HG03135 (cell line): ENCODE data around the gene TRIM26.

Experiments used
- ATAC-seq: cut with Tn5 transposase; IDR thresholded peaks from one replicate; pipeline ENCODE4 v1.9.1; 2021; ENCODE audit warnings: mild to moderate bottlenecking, moderate library complexity; ENCODE audit not compliant: unreplicated experiment

TRIM26 gene

GRCh38 chr6:30211306-30211705, 1.9 kb downstream of the TRIM26 start:
- no peak for ATAC-seq

- no peak for ATAC-seq
Observed at GRCh38 chr6:30207619-30208295, 5.4 kb downstream of the TRIM26 start.

- no peak for ATAC-seq
Observed at GRCh38 chr6:30206799-30207618, 6.2 kb downstream of the TRIM26 start.

- ATAC-seq = no peak
Observed at GRCh38 chr6:30206152-30206551, 7.1 kb downstream of the TRIM26 start.

DNA sequence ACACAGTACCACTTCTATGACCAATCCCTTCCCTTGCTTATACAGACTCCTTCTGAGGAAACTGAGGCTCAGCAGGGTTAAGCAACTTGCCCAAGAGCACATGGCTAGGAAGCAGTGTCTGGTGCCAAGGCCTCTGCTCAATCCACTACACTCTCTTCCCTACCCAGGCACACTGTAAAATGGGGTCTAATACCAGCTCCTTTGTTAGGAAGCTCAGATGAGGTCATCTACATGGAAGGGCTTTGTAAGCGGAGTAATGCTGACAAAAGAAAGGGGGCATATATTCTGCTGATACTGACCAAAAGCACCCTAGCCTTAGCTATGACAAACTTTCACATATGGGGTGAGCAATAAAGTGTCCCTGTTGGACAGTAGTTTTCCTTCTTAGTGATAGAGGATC, 9.1 kb downstream of the TRIM26 start:
- ATAC-seq = no peak

- ATAC-seq = no peak
Observed at GRCh38 chr6:30202366-30202765, 10.8 kb downstream of the TRIM26 start.

DNA sequence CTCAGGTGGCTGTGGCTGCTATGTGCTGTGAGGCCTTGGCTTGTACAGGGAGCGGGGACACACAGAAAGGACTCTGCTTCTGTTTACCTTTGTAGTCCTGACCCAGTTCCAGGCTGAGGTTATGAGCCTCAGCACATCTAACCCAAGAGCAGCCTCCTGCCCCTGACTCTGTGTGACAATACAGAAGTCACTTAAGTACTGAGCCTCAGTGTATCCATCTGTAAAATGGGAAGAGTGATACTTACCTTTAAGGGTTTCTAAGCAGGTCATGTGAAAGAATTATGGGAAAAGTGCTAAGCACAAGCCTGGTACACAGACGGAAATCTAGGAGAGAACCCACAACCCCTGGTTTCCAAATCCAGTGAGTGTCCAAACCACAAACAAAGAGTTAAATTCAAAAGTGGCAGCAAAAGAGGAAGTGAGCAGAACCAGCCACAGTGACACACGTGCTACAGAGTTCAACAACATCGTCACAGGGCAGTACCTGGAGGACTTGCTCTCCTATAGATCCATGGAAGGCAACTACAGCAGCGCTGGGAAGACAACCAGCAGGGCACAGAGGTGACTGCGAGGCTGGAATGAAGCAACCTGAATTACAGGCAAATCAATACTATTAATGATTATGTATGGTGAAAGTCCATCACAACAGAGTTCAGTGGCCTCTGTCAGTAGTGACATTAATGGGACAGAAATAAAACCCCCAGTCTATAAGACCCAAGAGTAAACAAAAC, 12.5 kb downstream of the TRIM26 start:
- ATAC-seq = no peak

GRCh38 chr6:30198166-30199084, 14.8 kb downstream of the TRIM26 start:
- no peak for ATAC-seq

DNA sequence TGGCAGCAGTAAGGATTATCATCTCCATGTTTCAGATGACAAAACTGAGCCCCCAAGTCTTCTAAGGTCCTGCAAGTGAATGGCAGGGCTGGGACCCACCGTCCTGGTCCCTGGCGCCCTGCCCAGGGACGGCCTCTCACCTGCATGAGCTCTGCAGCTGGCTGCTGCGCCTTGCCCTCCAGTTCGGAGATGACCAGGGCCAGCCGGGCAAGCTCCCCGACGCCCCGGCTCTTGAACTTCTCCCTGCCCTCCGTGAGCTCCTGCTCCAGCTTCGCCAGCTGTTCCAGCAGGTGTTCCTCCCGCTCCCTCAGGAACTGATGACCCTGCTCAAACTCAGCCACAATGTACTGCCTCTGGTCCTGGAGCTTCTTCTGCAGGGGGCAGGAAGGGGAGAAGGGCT, 16.8 kb downstream of the TRIM26 start:
- ATAC-seq = no peak

DNA sequence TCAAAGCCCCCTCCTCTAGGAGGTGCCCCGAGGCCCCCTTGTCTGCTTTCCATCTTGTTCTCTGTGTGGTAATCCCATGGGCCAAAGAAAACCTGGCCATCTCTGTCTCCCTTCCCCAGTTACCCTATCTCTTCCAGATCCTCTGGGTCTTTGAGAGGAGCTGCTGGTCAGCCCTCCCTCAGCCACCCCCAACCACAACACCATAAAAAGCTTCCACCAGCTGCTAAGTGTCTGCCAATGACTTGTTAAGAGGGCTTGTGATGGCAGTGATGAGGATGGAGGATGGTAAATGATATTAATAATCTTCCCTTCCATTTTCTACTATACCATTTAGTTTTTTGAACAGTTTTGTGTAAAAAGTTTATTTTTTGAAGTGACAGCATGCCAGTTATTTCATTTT, 17.3 kb downstream of the TRIM26 start:
- ATAC-seq = no peak

DNA sequence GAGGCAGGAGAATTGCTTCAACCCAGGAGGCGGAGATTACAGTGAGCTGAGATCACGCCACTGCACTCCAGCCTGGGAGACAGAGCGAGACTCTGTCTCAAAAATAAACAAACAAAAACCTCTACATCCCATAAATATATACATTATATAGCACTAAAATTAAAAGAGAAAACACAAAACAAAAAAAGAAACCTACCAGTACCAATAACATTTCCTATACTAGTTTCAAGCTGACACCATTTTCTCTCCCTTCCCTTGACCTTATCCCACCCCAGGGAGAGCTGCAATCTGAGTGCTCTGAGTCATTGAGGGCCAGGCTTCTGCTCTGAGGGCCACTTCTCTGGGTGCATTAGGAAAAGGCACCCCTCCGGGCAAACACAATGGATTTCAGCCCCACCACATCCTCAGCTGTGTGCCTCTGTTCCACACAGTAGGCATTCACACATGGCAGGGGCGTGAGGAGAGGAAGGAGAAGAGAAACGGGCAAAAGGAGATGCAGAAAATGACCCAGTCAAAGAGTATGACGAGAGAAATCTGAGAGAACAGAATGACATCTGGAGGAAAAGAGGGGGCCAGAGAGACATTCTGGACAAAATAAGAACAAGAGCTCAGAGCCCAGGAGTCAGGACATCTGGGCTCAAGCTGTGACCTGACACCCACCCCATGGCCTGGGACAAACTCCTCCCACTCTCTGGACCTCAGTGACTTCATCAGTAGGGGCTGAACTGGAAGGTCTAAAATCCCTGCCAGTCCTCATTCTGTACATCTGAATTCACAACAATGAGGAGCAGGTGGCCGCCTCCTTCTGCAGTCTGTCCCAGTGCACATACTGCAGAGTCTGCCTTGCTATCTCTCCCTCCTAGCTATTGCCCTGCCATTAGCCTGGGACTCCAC, 18.2 kb downstream of the TRIM26 start:
- no peak for ATAC-seq

- ATAC-seq = no peak
Observed at GRCh38 chr6:30192076-30192475, 21.1 kb downstream of the TRIM26 start.

- ATAC-seq = no peak
Observed at GRCh38 chr6:30188541-30188940, 24.7 kb downstream of the TRIM26 start.

DNA sequence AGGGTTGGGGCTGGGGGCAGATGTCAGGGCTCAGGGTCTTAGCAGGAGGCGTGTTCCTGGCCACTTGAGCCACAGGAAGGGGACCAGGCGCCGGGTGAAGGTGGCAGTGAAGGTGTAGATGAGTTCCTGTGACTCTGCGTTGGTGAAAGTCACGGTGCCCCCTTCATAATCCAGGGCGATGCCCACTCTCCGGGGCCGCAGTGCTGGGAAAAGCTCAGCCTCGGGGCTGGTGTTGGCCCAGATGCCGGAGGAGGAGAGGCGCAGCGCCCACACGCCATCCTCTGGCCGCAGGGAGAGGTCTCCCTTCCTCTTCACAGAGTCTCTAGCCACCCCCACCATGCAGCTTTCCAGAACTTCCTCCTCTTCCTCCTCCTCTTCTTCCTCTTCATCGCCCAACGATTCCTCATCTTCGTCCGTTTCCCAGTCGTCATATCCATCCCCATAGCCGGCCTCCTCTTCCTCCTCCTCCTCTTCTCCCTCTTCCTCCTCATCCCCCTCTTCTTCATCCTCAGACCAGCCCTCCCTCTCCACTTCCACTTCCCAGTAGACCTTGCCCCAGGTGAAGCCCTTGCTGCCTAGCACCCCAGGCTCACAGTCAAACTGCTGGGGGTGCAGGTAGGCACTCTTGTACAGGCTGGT, 27.2 kb downstream of the TRIM26 start:
- ATAC-seq = no peak

GRCh38 chr6:30184417-30185031, 28.7 kb downstream of the TRIM26 start:
- ATAC-seq = no peak

DNA sequence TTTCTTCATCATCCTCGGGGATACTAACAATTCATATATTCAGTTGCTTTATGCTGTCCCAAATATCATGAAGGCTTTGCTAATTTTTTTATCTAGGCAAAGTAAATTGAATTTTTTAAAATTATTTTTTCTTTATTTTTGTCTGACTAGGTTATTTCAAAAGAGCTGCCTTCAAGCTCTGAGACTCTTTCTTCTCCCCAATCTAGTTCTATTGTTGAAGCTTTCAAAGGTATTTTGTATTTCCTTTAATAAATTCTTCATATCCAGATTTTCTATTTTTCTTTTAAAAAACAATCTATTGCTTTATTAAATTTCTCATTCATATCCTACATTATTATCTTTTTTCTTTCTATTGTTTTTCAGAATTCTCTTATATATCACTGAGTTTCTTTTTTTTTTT, 33.1 kb downstream of the TRIM26 start:
- no peak for ATAC-seq

GRCh38 chr6:30178837-30179236, 34.4 kb downstream of the TRIM26 start:
- ATAC-seq = no peak

DNA sequence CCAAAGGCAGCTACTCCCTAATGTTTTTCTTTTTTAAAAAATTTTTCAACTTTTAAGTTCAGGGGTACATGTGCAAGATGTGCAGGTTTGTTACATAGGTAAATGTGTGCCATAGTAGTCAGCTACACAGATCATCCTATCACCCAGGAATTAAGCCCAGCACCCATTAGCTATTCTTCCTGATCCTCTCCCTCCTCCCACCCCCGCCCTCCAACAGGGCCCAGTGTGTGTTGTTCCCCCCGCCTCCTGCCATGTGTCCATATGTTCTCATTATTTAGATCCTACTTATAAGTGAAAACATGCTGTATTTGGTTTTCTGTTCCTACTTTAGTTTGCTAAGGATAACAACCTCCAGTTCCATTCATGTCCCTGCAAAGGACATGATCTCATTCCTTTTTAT, 37.4 kb downstream of the TRIM26 start:
- no peak for ATAC-seq

- no peak for ATAC-seq
Observed at GRCh38 chr6:30172681-30173080, 40.5 kb downstream of the TRIM26 start.
